HCT116 (cell line): ENCODE data around the gene TEX13A. TPM values are rescaled to one million over a fixed set of nuclear protein-coding genes. Genes with fewer than 3 reads are reported as not detected.

Experiments
- ATAC-seq: fragments of 200-7000 bp; cut with Tn5 transposase; 2 replicates; pipeline ENCODE4 v1.9.1; 2020; ENCODE audit warnings: mild to moderate bottlenecking, moderate library complexity
- BruUV-seq: library from RNA; stranded (reverse); fragments of 400-500 nt; replicated peaks from 2 replicates; lab custom pipeline; 2021; lab: Mats Ljungman, UMichigan
- CTCF ChIA-PET: fragments of 300-600 bp; sonication (Branson Sonifier 250); formaldehyde crosslinking; loops from one replicate; lab custom pipeline; 2021; ENCODE audit warnings: antibody characterized with exemption; lab: Charles Lee
- POLR2A ChIA-PET: fragments of 300-600, 350-600 bp; sonication (Branson Sonifier 250); formaldehyde crosslinking; loops from one replicate; lab custom pipeline; 2021; ENCODE audit warnings: antibody characterized with exemption; lab: Charles Lee
- RAD21 ChIA-PET, 2 experiments: fragments of 300-600 bp; sonication (Branson Sonifier 250); formaldehyde crosslinking; loops; one replicate each; lab custom pipeline; 2023; ENCODE audit warnings: low total read pairs in 2 of 2; ENCODE audit not compliant: uncharacterized antibody in 2 of 2, unreplicated experiment in 2 of 2, low non-redundant PET in 1 of 2; lab: Charles Lee
- DNase-seq: peaks from one replicate; pipeline ENCODE4 v3.0.0-alpha.2; 2010; ENCODE audit warnings: low read depth, low spot score
- H2AFZ ChIP-seq: fragments of 200-600 bp; shearing (Covaris generic), sonication (generic); 2 replicates; pipeline ENCODE4 v1.6.1; 2017; ENCODE audit warnings: low read depth, mixed run types, mixed read lengths, antibody characterized with exemption, low read length; ENCODE audit not compliant: poor library complexity, severe bottlenecking
- H3K27ac ChIP-seq: 2 replicates; pipeline ENCODE4 v1.5.1; 2012; ENCODE audit warnings: low read depth, low read length
- H3K27me3 ChIP-seq: fragments of 200-600 bp; sonication (generic); 2 replicates; pipeline ENCODE4 v1.6.1; 2016; ENCODE audit warnings: mixed run types, low read length, mixed read lengths; ENCODE audit not compliant: insufficient read depth
- H3K36me3 ChIP-seq, 2 experiments: fragments of 200-500 bp in 1 of 2; fragments of 200-600 bp in 1 of 2; sonication (Bioruptor generic) in 1 of 2; sonication (generic) in 1 of 2; 2 replicates each; pipeline versions ENCODE4 v1.5.1 to v1.6.1; 2014 to 2016; ENCODE audit warnings: low read length in 2 of 2, inconsistent platforms in 1 of 2, mixed read lengths in 1 of 2, mixed run types in 1 of 2; ENCODE audit not compliant: insufficient read depth in 2 of 2, control insufficient read depth in 1 of 2
- H3K4me1 ChIP-seq, 2 experiments: fragments of 200-600 bp in 1 of 2; sonication (generic) in 1 of 2; 2 replicates each; pipeline versions ENCODE4 v1.5.1 to v1.6.1; 2012 to 2017; ENCODE audit warnings: low read length in 2 of 2, inconsistent platforms in 1 of 2, mild to moderate bottlenecking in 1 of 2, mixed read lengths in 1 of 2, mixed run types in 1 of 2, moderate library complexity in 1 of 2; ENCODE audit not compliant: insufficient read depth in 2 of 2, control insufficient read depth in 1 of 2
- H3K4me2 ChIP-seq: fragments of 200-600 bp; sonication (generic); 2 replicates; pipeline ENCODE4 v1.6.1; 2017; ENCODE audit warnings: mixed run types, low read length, mixed read lengths
- H3K4me3 ChIP-seq, 2 experiments: fragments of 200-600 bp in 1 of 2; sonication (generic) in 1 of 2; replicated peaks in 1 of 2; 2 replicates each; pipeline ENCODE4 v1.5.1; 2011 to 2016; ENCODE audit warnings: low read length in 2 of 2, control low read depth in 1 of 2, low read depth in 1 of 2, mild to moderate bottlenecking in 1 of 2, mixed read lengths in 1 of 2, mixed run types in 1 of 2
- H3K79me2 ChIP-seq: fragments of 200-600 bp; sonication (generic); 2 replicates; pipeline ENCODE4 v1.6.1; 2017; ENCODE audit warnings: mild to moderate bottlenecking, mixed run types, low read length, moderate library complexity, mixed read lengths; ENCODE audit not compliant: insufficient read depth
- H3K9ac ChIP-seq: fragments of 200-600 bp; sonication (generic); 2 replicates; pipeline ENCODE4 v1.6.1; 2016; ENCODE audit warnings: low read length, mixed read lengths
- H3K9me2 ChIP-seq: fragments of 200-600 bp; sonication (generic), shearing (Covaris generic); 2 replicates; pipeline ENCODE4 v1.6.1; 2017; ENCODE audit warnings: mixed run types, mild to moderate bottlenecking, moderate library complexity; ENCODE audit not compliant: insufficient read depth
- H3K9me3 ChIP-seq, 2 experiments: fragments of 200-500 bp in 1 of 2; fragments of 200-600 bp in 1 of 2; sonication (Bioruptor generic) in 1 of 2; sonication (generic) in 1 of 2; 2 replicates each; pipeline ENCODE4 v1.6.1; 2014 to 2017; ENCODE audit warnings: low read length in 2 of 2, mixed read lengths in 2 of 2, inconsistent platforms in 1 of 2, low read depth in 1 of 2, mild to moderate bottlenecking in 1 of 2, mixed run types in 1 of 2, moderate library complexity in 1 of 2; ENCODE audit not compliant: control insufficient read depth in 1 of 2, insufficient read depth in 1 of 2
- H4K20me1 ChIP-seq: fragments of 200-600 bp; sonication (generic), shearing (Covaris generic); 2 replicates; pipeline ENCODE4 v1.6.1; 2017; ENCODE audit warnings: mixed run types, mild to moderate bottlenecking, moderate library complexity; ENCODE audit not compliant: insufficient read depth
- CEBPB ChIP-seq: IDR thresholded peaks from 2 replicates; pipeline ENCODE4 v1.6.1; 2012; ENCODE audit warnings: low read depth
- EGR1 ChIP-seq: IDR thresholded peaks from 2 replicates; pipeline ENCODE4 v1.6.1; 2012; ENCODE audit warnings: low read depth
- ELF1 ChIP-seq: IDR thresholded peaks from 2 replicates; pipeline ENCODE4 v1.6.1; 2012; ENCODE audit warnings: low read depth, borderline replicate concordance
- EZH2phosphoT487 ChIP-seq: fragments of 200-600 bp; IDR thresholded peaks from 2 replicates; pipeline ENCODE4 v1.6.1; 2018; ENCODE audit warnings: antibody characterized with exemption, borderline replicate concordance
- FOSL1 ChIP-seq: IDR thresholded peaks from 2 replicates; pipeline ENCODE4 v1.6.1; 2012; ENCODE audit warnings: low read depth
- JUND ChIP-seq: IDR thresholded peaks from 2 replicates; pipeline ENCODE4 v1.6.1; 2012
- POLR2A ChIP-seq: IDR thresholded peaks from 2 replicates; pipeline ENCODE4 v1.7.0; 2011; ENCODE audit warnings: borderline replicate concordance; ENCODE audit not compliant: insufficient read depth, insufficient read length; ENCODE audit errors: extremely low read depth
- POLR2AphosphoS5 ChIP-seq: IDR thresholded peaks from 2 replicates; pipeline ENCODE4 v1.6.1; 2011; ENCODE audit warnings: mild to moderate bottlenecking, low read depth, low read length, moderate library complexity
- RAD21 ChIP-seq: IDR thresholded peaks from 2 replicates; pipeline ENCODE4 v1.6.1; 2012; ENCODE audit warnings: low read depth, mild to moderate bottlenecking
- SIN3A ChIP-seq: IDR thresholded peaks from 2 replicates; pipeline ENCODE4 v1.6.1; 2012; ENCODE audit warnings: low read depth
- SP1 ChIP-seq: IDR thresholded peaks from 2 replicates; pipeline ENCODE4 v1.6.1; 2012; ENCODE audit warnings: low read depth
- SRF ChIP-seq: IDR thresholded peaks from 2 replicates; pipeline ENCODE4 v1.6.1; 2012; ENCODE audit warnings: low read depth
- TCF7L2 ChIP-seq: IDR thresholded peaks from 2 replicates; pipeline ENCODE4 v1.7.0; 2011; ENCODE audit warnings: borderline replicate concordance, inconsistent platforms; ENCODE audit not compliant: insufficient read depth, insufficient read length; ENCODE audit errors: extremely low read depth
- YY1 ChIP-seq: IDR thresholded peaks from 2 replicates; pipeline ENCODE4 v1.6.1; 2011; ENCODE audit warnings: low read length, low read depth, moderate library complexity, mild to moderate bottlenecking; ENCODE audit not compliant: insufficient replicate concordance; ENCODE audit errors: extremely low read depth
- ZFX ChIP-seq: fragments of 450-650 bp; IDR thresholded peaks from 2 replicates; pipeline ENCODE4 v1.6.1; 2017
- ZNF274 ChIP-seq: fragments of 200-500 bp; sonication (Bioruptor generic); IDR thresholded peaks from 2 replicates; pipeline ENCODE4 v1.6.1; 2014; ENCODE audit warnings: mild to moderate bottlenecking, low read depth, low read length, inconsistent platforms
- intact Hi-C: fragments of 100-400 bp; cut with micrococcal nuclease; formaldehyde crosslinking; loops from 2 replicates; pipeline ENCODE4 v1.10.0; 2022
- total RNA-seq: library from RNA; stranded (reverse); gene quantifications from one replicate; pipeline ENCODE4 v1.2.1, GENCODE V29; 2021; ENCODE audit not compliant: unreplicated experiment
- TF ChIP-seq, protein P1 (sequence below): IDR thresholded peaks from 2 replicates; pipeline ENCODE4 v1.6.1; 2011; ENCODE audit warnings: mild to moderate bottlenecking, low read length, moderate library complexity; ENCODE audit not compliant: insufficient replicate concordance; ENCODE audit errors: extremely low read depth
- TF ChIP-seq, protein P2 (sequence below): IDR thresholded peaks from 2 replicates; pipeline ENCODE4 v1.6.1; 2012

The TEX13A gene
- total RNA-seq, 1 experiment from 2014 or later, result not detected

DNA sequence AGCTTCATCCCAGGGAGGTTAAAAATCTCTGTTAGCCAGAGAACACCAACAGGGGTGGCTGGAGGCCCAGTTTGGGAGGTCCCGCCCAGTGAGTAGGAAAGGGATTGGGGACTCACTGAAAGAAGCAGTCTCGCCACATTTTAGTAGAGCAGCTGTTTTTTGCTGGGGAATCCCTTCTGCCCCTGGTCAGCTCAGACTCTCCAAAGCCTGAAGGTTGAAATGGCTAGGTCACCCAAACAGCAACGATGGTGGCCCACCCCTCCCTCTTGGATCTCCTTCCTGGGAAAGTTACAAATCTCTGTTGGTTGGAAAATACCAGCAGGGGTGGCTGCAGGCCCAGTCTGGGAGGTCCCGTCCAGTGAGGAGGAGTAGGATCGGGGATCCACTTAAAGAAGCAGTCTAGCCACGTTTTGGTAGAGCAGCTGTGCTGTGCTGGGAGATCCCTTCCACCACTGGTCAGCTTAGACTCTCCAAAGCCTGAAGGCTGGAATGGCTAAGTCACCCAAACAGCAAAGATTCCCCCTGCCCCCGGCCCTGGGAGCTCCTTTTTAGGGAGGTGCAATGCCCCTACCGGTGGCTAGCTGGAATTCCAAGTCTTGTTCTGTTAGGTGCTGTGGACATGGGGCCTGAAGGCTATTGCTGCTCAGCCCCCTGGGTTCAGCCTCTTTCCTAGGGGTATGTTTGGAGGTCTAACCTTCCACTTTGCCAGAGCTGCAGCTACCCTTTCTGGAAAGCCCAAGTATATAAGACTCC lies 40.0 kb upstream of the TEX13A start:
- CTCF ChIA-PET, result no interaction called here
- Histone ChIP-seq H3K36me3 (no peaks in the 10 kb centered on the region), H3K79me2 (no peaks in the 10 kb centered on the region), H3K4me3 (no peak overlapping the region), H3K9ac (no peak overlapping the region), H4K20me1 (no peaks in the 10 kb centered on the region), H3K9me2 (no peaks in the 10 kb centered on the region), H2AFZ (no peak overlapping the region), H3K4me1 (no peaks in the 10 kb centered on the region), H3K27ac (no peak overlapping the region), H3K4me2 (no peak overlapping the region), H3K27me3 (no peaks in the 10 kb centered on the region), H3K9me3 (no peaks in the 10 kb centered on the region)
- BruUV-seq, result no TSS peak
- no peak for TF ChIP-seq ZFX
- no peak for TF ChIP-seq JUND
- TF ChIP-seq, protein P1, sequence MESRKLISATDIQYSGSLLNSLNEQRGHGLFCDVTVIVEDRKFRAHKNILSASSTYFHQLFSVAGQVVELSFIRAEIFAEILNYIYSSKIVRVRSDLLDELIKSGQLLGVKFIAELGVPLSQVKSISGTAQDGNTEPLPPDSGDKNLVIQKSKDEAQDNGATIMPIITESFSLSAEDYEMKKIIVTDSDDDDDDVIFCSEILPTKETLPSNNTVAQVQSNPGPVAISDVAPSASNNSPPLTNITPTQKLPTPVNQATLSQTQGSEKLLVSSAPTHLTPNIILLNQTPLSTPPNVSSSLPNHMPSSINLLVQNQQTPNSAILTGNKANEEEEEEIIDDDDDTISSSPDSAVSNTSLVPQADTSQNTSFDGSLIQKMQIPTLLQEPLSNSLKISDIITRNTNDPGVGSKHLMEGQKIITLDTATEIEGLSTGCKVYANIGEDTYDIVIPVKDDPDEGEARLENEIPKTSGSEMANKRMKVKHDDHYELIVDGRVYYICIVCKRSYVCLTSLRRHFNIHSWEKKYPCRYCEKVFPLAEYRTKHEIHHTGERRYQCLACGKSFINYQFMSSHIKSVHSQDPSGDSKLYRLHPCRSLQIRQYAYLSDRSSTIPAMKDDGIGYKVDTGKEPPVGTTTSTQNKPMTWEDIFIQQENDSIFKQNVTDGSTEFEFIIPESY, result no peak
- TF ChIP-seq ZNF274, result no peak
- TF ChIP-seq, protein P2, sequence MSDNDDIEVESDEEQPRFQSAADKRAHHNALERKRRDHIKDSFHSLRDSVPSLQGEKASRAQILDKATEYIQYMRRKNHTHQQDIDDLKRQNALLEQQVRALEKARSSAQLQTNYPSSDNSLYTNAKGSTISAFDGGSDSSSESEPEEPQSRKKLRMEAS, result no peak
- no peak for TF ChIP-seq FOSL1
- TF ChIP-seq RAD21, result no peak
- no peak for TF ChIP-seq CEBPB
- no peak for TF ChIP-seq TCF7L2
- TF ChIP-seq SRF, result no peak
- TF ChIP-seq EZH2phosphoT487, result no peak
- no peak for TF ChIP-seq SIN3A
- TF ChIP-seq SP1, result no peak
- TF ChIP-seq ELF1, result no peak
- no peak for TF ChIP-seq POLR2AphosphoS5
- no peak for TF ChIP-seq EGR1
- TF ChIP-seq YY1, result no peak
- no peak for TF ChIP-seq POLR2A
- RAD21 ChIA-PET, result no interaction called here
- intact Hi-C loops, result no loop called here
- ATAC-seq (no peak), DNase-seq (no peak)
- POLR2A ChIA-PET, result no interaction called here
